C4-2B (cell line): ENCODE data around the gene ZNF569.

ENCODE experiments used
- ZFX ChIP-seq: fragments of 450-650 bp; IDR thresholded peaks from 2 replicates; pipeline ENCODE4 v1.6.1; 2017
- TF ChIP-seq, protein P1 (sequence below): fragments of 450-650 bp; conservative IDR thresholded peaks from 2 replicates; pipeline ENCODE4 v1.5.1; 2017; ENCODE audit warnings: mild to moderate bottlenecking

GRCh38 chr19:37507167-37507464 is 39.9 kb upstream of the ZNF569 start:
- TF ChIP-seq, protein P1, sequence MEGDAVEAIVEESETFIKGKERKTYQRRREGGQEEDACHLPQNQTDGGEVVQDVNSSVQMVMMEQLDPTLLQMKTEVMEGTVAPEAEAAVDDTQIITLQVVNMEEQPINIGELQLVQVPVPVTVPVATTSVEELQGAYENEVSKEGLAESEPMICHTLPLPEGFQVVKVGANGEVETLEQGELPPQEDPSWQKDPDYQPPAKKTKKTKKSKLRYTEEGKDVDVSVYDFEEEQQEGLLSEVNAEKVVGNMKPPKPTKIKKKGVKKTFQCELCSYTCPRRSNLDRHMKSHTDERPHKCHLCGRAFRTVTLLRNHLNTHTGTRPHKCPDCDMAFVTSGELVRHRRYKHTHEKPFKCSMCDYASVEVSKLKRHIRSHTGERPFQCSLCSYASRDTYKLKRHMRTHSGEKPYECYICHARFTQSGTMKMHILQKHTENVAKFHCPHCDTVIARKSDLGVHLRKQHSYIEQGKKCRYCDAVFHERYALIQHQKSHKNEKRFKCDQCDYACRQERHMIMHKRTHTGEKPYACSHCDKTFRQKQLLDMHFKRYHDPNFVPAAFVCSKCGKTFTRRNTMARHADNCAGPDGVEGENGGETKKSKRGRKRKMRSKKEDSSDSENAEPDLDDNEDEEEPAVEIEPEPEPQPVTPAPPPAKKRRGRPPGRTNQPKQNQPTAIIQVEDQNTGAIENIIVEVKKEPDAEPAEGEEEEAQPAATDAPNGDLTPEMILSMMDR: no peak
- TF ChIP-seq ZFX: no peak
